Activated CD4-positive, alpha-beta T cell treated with anti-CD3 and anti-CD28 coated beads, Interleukin-2, Interleukin-6, amounts not matched to agents 100 ng/mL and 50 ng/mL, durations not matched to agents 16 hours and 8 hours (primary cell): ENCODE data around the gene TYROBP.
"Not testable (repeated sequence)": the region's sequence is repeated elsewhere in the genome, so short reads cannot be mapped to it uniquely, and the experiment has no call there.

ENCODE experiments used
- DNase-seq: peaks from one replicate; pipeline ENCODE4 v3.0.0-alpha.2; 2020

Gene TYROBP

GRCh38 chr19:35908010-35908441 lies at the start of gene TYROBP:
TYROBP (minus strand) TSS chr19:35908295; CDS start chr19:35908228, 67 bp downstream.
- DNase-seq = no peak

- not testable (repeated sequence) for DNase-seq
These were observed 49.3 kb upstream of the TYROBP start for GRCh38 chr19:35957411-35957810.

- no peak for DNase-seq
These were observed 48.0 kb upstream of the TYROBP start for GRCh38 chr19:35955881-35956634.

- no peak for DNase-seq
These were observed 41.0 kb upstream of the TYROBP start for GRCh38 chr19:35949131-35949530.

GRCh38 chr19:35946203-35946602 lies 38.1 kb upstream of the TYROBP start:
- DNase-seq = no peak

GRCh38 chr19:35945121-35945790 lies 37.2 kb upstream of the TYROBP start:
- DNase-seq = no peak

- DNase-seq = no peak
These were observed 36.5 kb upstream of the TYROBP start for GRCh38 chr19:35944556-35944955.

GRCh38 chr19:35943321-35944301 lies 35.5 kb upstream of the TYROBP start:
- DNase-seq = no peak

GRCh38 chr19:35942235-35942634 lies 34.1 kb upstream of the TYROBP start:
- DNase-seq = no peak

- no peak for DNase-seq
These were observed 32.7 kb upstream of the TYROBP start for GRCh38 chr19:35940839-35941238.

GRCh38 chr19:35940078-35940775 lies 32.1 kb upstream of the TYROBP start:
- DNase-seq = no peak

- no peak for DNase-seq
These were observed 31.4 kb upstream of the TYROBP start for GRCh38 chr19:35939307-35940077.

GRCh38 chr19:35938282-35939224 lies 30.5 kb upstream of the TYROBP start:
- no peak for DNase-seq

GRCh38 chr19:35937345-35938281 lies 29.5 kb upstream of the TYROBP start:
- no peak for DNase-seq

GRCh38 chr19:35936738-35937268 lies 28.7 kb upstream of the TYROBP start:
- DNase-seq = no peak

GRCh38 chr19:35935911-35936737 lies 28.0 kb upstream of the TYROBP start, which contains the start of gene LRFN3:
LRFN3 (plus strand) TSS chr19:35936374; CDS start chr19:35939426, 3,052 bp downstream.
- DNase-seq = peak; percentile 71

- DNase-seq = no peak
These were observed 24.3 kb upstream of the TYROBP start for GRCh38 chr19:35932291-35932936.

- no peak for DNase-seq
These were observed 23.7 kb upstream of the TYROBP start for GRCh38 chr19:35931874-35932202.
